Nephron (organoid): ENCODE measurements around the gene PSMC4.

Experiments used
- H3K27ac Mint-ChIP-seq, 3 experiments: 2 replicates each; pipeline ENCODE4 v1.8.0; 2020; ENCODE audit warnings: mixed read lengths in 3 of 3, mild to moderate bottlenecking in 2 of 3, moderate library complexity in 1 of 3
- H3K27me3 Mint-ChIP-seq: 2 replicates; pipeline ENCODE4 v1.8.0; 2021; ENCODE audit warnings: low read depth, mild to moderate bottlenecking, moderate library complexity, mixed read lengths
- H3K36me3 Mint-ChIP-seq: 2 replicates; pipeline ENCODE4 v1.8.0; 2020; ENCODE audit warnings: low read depth, mixed read lengths
- H3K4me1 Mint-ChIP-seq: 2 replicates; pipeline ENCODE4 v1.8.0; 2020; ENCODE audit warnings: mixed read lengths
- H3K4me3 Mint-ChIP-seq, 3 experiments: 2 replicates each; pipeline ENCODE4 v1.8.0; 2020; ENCODE audit warnings: mild to moderate bottlenecking in 3 of 3, mixed read lengths in 3 of 3, moderate library complexity in 2 of 3
- H3K9me3 Mint-ChIP-seq: 2 replicates; pipeline ENCODE4 v1.8.0; 2020; ENCODE audit warnings: mixed read lengths
- CTCF ChIP-seq, 3 experiments: fragments of 200-600 bp; sonication (generic); IDR thresholded peaks; one replicate each; pipeline ENCODE4 v1.5.0; 2021; ENCODE audit warnings: antibody characterized with exemption in 3 of 3; ENCODE audit not compliant: unreplicated experiment in 3 of 3

The PSMC4 gene

GRCh38 chr19:39963898-39964297, 7.1 kb upstream of the PSMC4 start:
- H3K4me1 Mint-ChIP-seq = peaks cover under 1% of the 10 kb centered on the region
- H3K27ac Mint-ChIP-seq = no peak overlapping the region
- no peaks in the 10 kb centered on the region for H3K36me3 Mint-ChIP-seq
- H3K9me3 Mint-ChIP-seq = no peaks in the 10 kb centered on the region
- H3K27me3 Mint-ChIP-seq = no peaks in the 10 kb centered on the region
- no peak overlapping the region for H3K4me3 Mint-ChIP-seq
- no peak for TF ChIP-seq CTCF (IDR thresholded peaks at IDR 0.05; ENCODE audit: unreplicated experiment in 3 of 3)

- no peak for TF ChIP-seq CTCF (IDR thresholded peaks at IDR 0.05; ENCODE audit: unreplicated experiment in 3 of 3)
- H3K4me1 Mint-ChIP-seq = peaks cover 24% of the 10 kb centered on the region
These were observed 4.3 kb upstream of the PSMC4 start for GRCh38 chr19:39966617-39967016.

GRCh38 chr19:39967561-39967960, 3.4 kb upstream of the PSMC4 start:
- Mint-ChIP-seq H3K27ac (no peak overlapping the region), H3K9me3 (no peaks in the 10 kb centered on the region), H3K36me3 (peaks cover 10% of the 10 kb centered on the region), H3K4me1 (peaks cover 28% of the 10 kb centered on the region), H3K27me3 (no peaks in the 10 kb centered on the region), H3K4me3 (no peak overlapping the region)
- TF ChIP-seq CTCF (IDR thresholded peaks at IDR 0.05; ENCODE audit: unreplicated experiment in 3 of 3) = no peak

More at GRCh38 chr19:39966617-39967016, 4.3 kb upstream of the PSMC4 start:
- Mint-ChIP-seq H3K27ac (no peak overlapping the region), H3K9me3 (no peaks in the 10 kb centered on the region), H3K36me3 (peaks cover 8% of the 10 kb centered on the region), H3K27me3 (no peaks in the 10 kb centered on the region), H3K4me3 (no peak overlapping the region)

GRCh38 chr19:39968789-39969188, 2.2 kb upstream of the PSMC4 start:
- no peaks in the 10 kb centered on the region for H3K27me3 Mint-ChIP-seq
- H3K36me3 Mint-ChIP-seq = peaks cover 18% of the 10 kb centered on the region
- peak overlapping the region; percentile 63 to 97 (median 95) for H3K27ac Mint-ChIP-seq
- no peaks in the 10 kb centered on the region for H3K9me3 Mint-ChIP-seq
- peaks cover 28% of the 10 kb centered on the region for H3K4me1 Mint-ChIP-seq
- peak overlapping the region; percentile 98 to 99 (median 99) for H3K4me3 Mint-ChIP-seq
- TF ChIP-seq CTCF (IDR thresholded peaks at IDR 0.05; ENCODE audit: unreplicated experiment in 3 of 3) = no peak

GRCh38 chr19:39969266-39969665, 1.7 kb upstream of the PSMC4 start:
- Mint-ChIP-seq H3K4me1 (peaks cover 28% of the 10 kb centered on the region), H3K27ac (peak overlapping the region; percentile 63 to 97 (median 95)), H3K4me3 (peak overlapping the region; percentile 98 to 99 (median 99)), H3K27me3 (no peaks in the 10 kb centered on the region), H3K9me3 (no peaks in the 10 kb centered on the region), H3K36me3 (peaks cover 23% of the 10 kb centered on the region)
- TF ChIP-seq CTCF (IDR thresholded peaks at IDR 0.05; ENCODE audit: unreplicated experiment in 3 of 3) = no peak

GRCh38 chr19:39969681-39970424, 1.1 kb upstream of the PSMC4 start:
- Mint-ChIP-seq H3K27me3 (no peaks in the 10 kb centered on the region), H3K36me3 (peaks cover 29% of the 10 kb centered on the region), H3K4me3 (peak overlapping the region; percentile 98 to 99 (median 99)), H3K9me3 (no peaks in the 10 kb centered on the region), H3K27ac (peak overlapping the region; percentile 95 to 98 (median 97)), H3K4me1 (peaks cover 28% of the 10 kb centered on the region)
- TF ChIP-seq CTCF (IDR thresholded peaks at IDR 0.05; ENCODE audit: unreplicated experiment in 3 of 3) = no peak
